ENCODE results near the gene POLR2C.

POLR2C gene

GRCh38 chr16:57504491-57504890 lies 42.0 kb downstream of the POLR2C start:
- no peak for DNase-seq

GRCh38 chr16:57505169-57505568 lies 42.7 kb downstream of the POLR2C start:
- DNase-seq: no peak

GRCh38 chr16:57507136-57508034 lies 44.9 kb downstream of the POLR2C start:
- DNase-seq: no peak

- DNase-seq: no peak
Measured at GRCh38 chr16:57508035-57508425, 45.6 kb downstream of the POLR2C start.

- DNase-seq: no peak
Measured at GRCh38 chr16:57509231-57509923, 46.9 kb downstream of the POLR2C start.

GRCh38 chr16:57510016-57510871 lies 47.8 kb downstream of the POLR2C start:
- no peak for DNase-seq

- no peak for DNase-seq
Measured at GRCh38 chr16:57512296-57513001, 50.0 kb downstream of the POLR2C start.

- no peak for DNase-seq
Measured at GRCh38 chr16:57513371-57514102, 51.1 kb downstream of the POLR2C start.

GRCh38 chr16:57514371-57514770 lies 51.9 kb downstream of the POLR2C start:
- DNase-seq: no peak

GRCh38 chr16:57514791-57515600 lies 52.5 kb downstream of the POLR2C start:
- DNase-seq: no peak

- no peak for DNase-seq
Measured at GRCh38 chr16:57516176-57516725, 53.8 kb downstream of the POLR2C start.

GRCh38 chr16:57516773-57517172 lies 54.3 kb downstream of the POLR2C start:
- DNase-seq: no peak

GRCh38 chr16:57517397-57518367 lies 55.2 kb downstream of the POLR2C start:
- no peak for DNase-seq

GRCh38 chr16:57518520-57518919 lies 56.0 kb downstream of the POLR2C start:
- no peak for DNase-seq

GRCh38 chr16:57518922-57519321 lies 56.4 kb downstream of the POLR2C start:
- no peak for DNase-seq

GRCh38 chr16:57519796-57520360 lies 57.4 kb downstream of the POLR2C start:
- peak; percentile 88 for DNase-seq

Measured in activated CD4-positive, alpha-beta T cell treated with anti-CD3 and anti-CD28 coated beads for 48 hours (primary cell).